ENCODE data around the gene CTRL. TPM values are rescaled to one million over a fixed set of nuclear protein-coding genes. Genes with fewer than 3 reads are reported as not detected.

CTRL gene
- polyA plus RNA-seq, 1 donor (not counting 4 experiments of a cell fraction or from before 2014, with no cell fraction given), result 0.10 TPM

- DNase-seq (ENCODE audit: low read depth, low spot score) (no peak), FAIRE-seq (no peak)
- no peak overlapping the region for H2AFZ ChIP-seq (ENCODE audit: control insufficient read depth, low read length)
- no peaks in the 10 kb centered on the region for H3K9me1 ChIP-seq (ENCODE audit: control insufficient read depth, extremely low read depth, insufficient read depth, low read length)
- no peak overlapping the region for H3K4me2 ChIP-seq (ENCODE audit: control insufficient read depth, extremely low read depth, insufficient read depth, low read depth, low read length)
- no peaks in the 10 kb centered on the region for H3K27me3 ChIP-seq (ENCODE audit: control insufficient read depth, extremely low read depth, insufficient read depth, low read length)
- H3K4me3 ChIP-seq (ENCODE audit: control insufficient read depth in 2 of 3, extremely low read depth in 1 of 3, insufficient read depth in 2 of 3, low read depth in 1 of 3, low read length in 3 of 3), result no peak overlapping the region
- no peak overlapping the region for H3K9ac ChIP-seq (ENCODE audit: control insufficient read depth, extremely low read depth, insufficient read depth, low read length)
- dilution Hi-C loops (cut with MboI; ENCODE audit: extremely low pct_ligation_motif_present, low sequenced_read_pairs), result no loop called here
- H3K36me3 ChIP-seq (ENCODE audit: control insufficient read depth in 2 of 2, extremely low read depth in 1 of 2, insufficient read depth in 2 of 2, low read length in 2 of 2), result peaks cover 5 to 15% of the 10 kb centered on the region in 2 experiments
- no peaks in the 10 kb centered on the region for H3K79me2 ChIP-seq (ENCODE audit: control insufficient read depth, insufficient read depth, low read length)
- no peak for TF ChIP-seq EZH2 (IDR thresholded peaks at IDR 0.05; ENCODE audit: low read length)
- TF ChIP-seq CTCF (optimal IDR thresholded peaks at IDR 0.05 in 1 of 3, IDR thresholded peaks at IDR 0.05 in 1 of 3, conservative IDR thresholded peaks at IDR 0.05 in 1 of 3; ENCODE audit: extremely low read depth in 1 of 3, insufficient read depth in 2 of 3, low read length in 3 of 3), result no peak
- H3K9me3 ChIP-seq (ENCODE audit: control insufficient read depth, low read depth, low read length), result no peaks in the 10 kb centered on the region
- H3K4me1 ChIP-seq (ENCODE audit: control insufficient read depth, extremely low read depth, insufficient read depth, low read length), result peaks cover 4% of the 10 kb centered on the region
- H4K20me1 ChIP-seq (ENCODE audit: control insufficient read depth, extremely low read depth, insufficient read depth, low read length), result no peaks in the 10 kb centered on the region
- H3K27ac ChIP-seq (ENCODE audit: control insufficient read depth, insufficient read depth, low read length), result no peak overlapping the region
Observed at GRCh38 chr16:67909056-67909742, 22.5 kb downstream of the CTRL start.

DNA sequence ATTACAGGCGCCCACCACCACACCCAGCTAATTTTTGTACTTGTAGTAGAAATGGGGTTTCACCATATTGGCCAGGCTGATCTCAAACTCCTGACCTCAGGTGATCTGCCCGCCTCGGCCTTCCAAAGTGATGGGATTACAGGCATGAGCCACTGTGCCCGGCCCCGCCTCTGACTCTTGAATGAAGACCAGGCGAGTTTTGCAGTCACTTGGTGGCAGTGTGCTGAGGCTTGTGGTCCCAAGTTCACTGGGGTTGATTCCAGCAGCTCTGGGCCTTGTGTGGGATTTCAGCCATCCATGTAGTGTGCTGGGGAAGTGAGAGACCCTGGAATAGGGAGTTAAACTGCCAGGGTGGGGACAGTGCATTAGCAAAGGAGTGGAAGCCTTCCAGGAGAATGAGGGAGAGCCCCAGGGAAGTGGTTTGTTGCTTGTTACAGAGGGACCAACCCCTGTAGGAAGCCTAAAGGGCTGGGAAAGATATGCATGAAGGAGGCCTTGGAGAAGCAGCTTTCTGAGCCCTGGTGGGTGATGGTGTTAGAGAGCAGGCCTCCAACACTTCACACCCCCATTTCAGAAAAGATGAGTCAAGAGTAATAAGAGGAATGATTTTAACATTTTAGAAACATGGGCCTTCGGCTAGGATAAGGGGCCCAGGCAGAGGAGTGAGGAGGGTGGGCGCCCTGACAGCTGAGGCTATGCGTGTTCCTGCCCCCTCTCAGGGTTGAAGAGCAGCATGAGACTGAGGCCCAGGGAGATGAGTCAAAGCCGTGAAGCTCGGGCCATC is 24.1 kb downstream of the CTRL start:
- Histone ChIP-seq H3K4me2 (ENCODE audit: control insufficient read depth, extremely low read depth, insufficient read depth, low read depth, low read length) (no peak overlapping the region), H3K27ac (ENCODE audit: control insufficient read depth, insufficient read depth, low read length) (no peak overlapping the region), H3K4me1 (ENCODE audit: control insufficient read depth, extremely low read depth, insufficient read depth, low read length) (peaks cover 4% of the 10 kb centered on the region), H3K27me3 (ENCODE audit: control insufficient read depth, extremely low read depth, insufficient read depth, low read length) (no peaks in the 10 kb centered on the region), H3K9me3 (ENCODE audit: control insufficient read depth, low read depth, low read length) (no peaks in the 10 kb centered on the region), H3K36me3 (ENCODE audit: control insufficient read depth in 2 of 2, extremely low read depth in 1 of 2, insufficient read depth in 2 of 2, low read length in 2 of 2) (peaks cover 5 to 19% of the 10 kb centered on the region in 2 experiments), H4K20me1 (ENCODE audit: control insufficient read depth, extremely low read depth, insufficient read depth, low read length) (no peaks in the 10 kb centered on the region), H2AFZ (ENCODE audit: control insufficient read depth, low read length) (no peak overlapping the region), H3K9me1 (ENCODE audit: control insufficient read depth, extremely low read depth, insufficient read depth, low read length) (no peaks in the 10 kb centered on the region), H3K79me2 (ENCODE audit: control insufficient read depth, insufficient read depth, low read length) (no peaks in the 10 kb centered on the region), H3K9ac (ENCODE audit: control insufficient read depth, extremely low read depth, insufficient read depth, low read length) (no peak overlapping the region), H3K4me3 (ENCODE audit: control insufficient read depth in 2 of 3, extremely low read depth in 1 of 3, insufficient read depth in 2 of 3, low read depth in 1 of 3, low read length in 3 of 3) (no peak overlapping the region)
- dilution Hi-C loops (cut with MboI; ENCODE audit: extremely low pct_ligation_motif_present, low sequenced_read_pairs), result no loop called here
- FAIRE-seq, result no peak
- DNase-seq (ENCODE audit: low read depth, low spot score), result no peak
- no peak for TF ChIP-seq CTCF (optimal IDR thresholded peaks at IDR 0.05 in 1 of 3, IDR thresholded peaks at IDR 0.05 in 1 of 3, conservative IDR thresholded peaks at IDR 0.05 in 1 of 3; ENCODE audit: extremely low read depth in 1 of 3, insufficient read depth in 2 of 3, low read length in 3 of 3)
- no peak for TF ChIP-seq EZH2 (IDR thresholded peaks at IDR 0.05; ENCODE audit: low read length)
